Smooth muscle cell (in vitro differentiated cells): ENCODE data around the gene NACC1. TPM values are rescaled to one million over a fixed set of nuclear protein-coding genes. Genes with fewer than 3 reads are reported as not detected.
"Not testable (repeated sequence)": the region's sequence is repeated elsewhere in the genome, so short reads cannot be mapped to it uniquely, and the experiment has no call there.

Experiments
- DNase-seq: peaks from one replicate; lab custom pipeline; 2025; ENCODE audit not compliant: unreplicated experiment; lab: John Stamatoyannopoulos, UW
- H2AFZ ChIP-seq: fragments of 200-600 bp; sonication (generic); 2 replicates; pipeline ENCODE4 v1.6.0; 2016; ENCODE audit warnings: antibody characterized with exemption, low read depth, mild to moderate bottlenecking
- H3F3A ChIP-seq: fragments of 200-600 bp; sonication (generic); 2 replicates; pipeline ENCODE4 v1.6.0; 2017; ENCODE audit warnings: antibody characterized with exemption, low read depth
- H3K27ac ChIP-seq: fragments of 200-600 bp; sonication (generic); 2 replicates; pipeline ENCODE4 v1.5.1; 2016; ENCODE audit warnings: low read depth, mild to moderate bottlenecking
- H3K27me3 ChIP-seq: fragments of 200-600 bp; sonication (generic); 2 replicates; pipeline ENCODE4 v1.6.1; 2016; ENCODE audit warnings: low read depth, mild to moderate bottlenecking
- H3K36me3 ChIP-seq: fragments of 200-600 bp; sonication (generic); 2 replicates; pipeline ENCODE4 v1.5.1; 2016; ENCODE audit warnings: low read depth
- H3K4me1 ChIP-seq: fragments of 200-600 bp; sonication (generic); 2 replicates; pipeline ENCODE4 v1.5.1; 2016; ENCODE audit warnings: low read depth
- H3K4me2 ChIP-seq: fragments of 200-600 bp; sonication (generic); 2 replicates; pipeline ENCODE4 v1.6.0; 2016; ENCODE audit warnings: mild to moderate bottlenecking
- H3K4me3 ChIP-seq: fragments of 200-600 bp; sonication (generic); 2 replicates; pipeline ENCODE4 v1.5.1; 2016; ENCODE audit warnings: mild to moderate bottlenecking
- H3K79me2 ChIP-seq: fragments of 200-600 bp; sonication (generic); 2 replicates; pipeline ENCODE4 v1.6.0; 2016; ENCODE audit warnings: low read depth, mild to moderate bottlenecking
- H3K9ac ChIP-seq: fragments of 200-600 bp; sonication (generic); 2 replicates; pipeline ENCODE4 v1.6.0; 2016; ENCODE audit warnings: low read depth
- H3K9me3 ChIP-seq: fragments of 200-600 bp; sonication (generic); replicated peaks from 2 replicates; pipeline ENCODE4 v1.5.1; 2016; ENCODE audit warnings: low read depth
- H4K20me1 ChIP-seq: fragments of 200-600 bp; sonication (generic); 2 replicates; pipeline ENCODE4 v1.6.0; 2016; ENCODE audit warnings: low read depth
- CTCF ChIP-seq: fragments of 200-600 bp; sonication (generic); IDR thresholded peaks from 2 replicates; pipeline ENCODE4 v1.5.1; 2017; ENCODE audit warnings: borderline replicate concordance, mild to moderate bottlenecking, antibody characterized with exemption; ENCODE audit not compliant: insufficient read depth, poor library complexity, severe bottlenecking
- WGBS: methylation state at CpG from one replicate; pipeline ENCODE4 v1.1.7; 2016; ENCODE audit warnings: low lambda C conversion rate; 5-methylcytosine and 5-hydroxymethylcytosine counted together
- polyA plus RNA-seq: library from polyadenylated mRNA; unstranded; fragments of >200 nt; fragmentation: Nextera tagmentation; extraction: Ambion mirVana; gene quantifications from 2 replicates; pipeline ENCODE4 v1.2.1, GENCODE V29; 2016
- total RNA-seq: library from RNA; depleted of rRNA; stranded (reverse); fragments of >200 nt; gene quantifications from 2 replicates; pipeline ENCODE4 v1.2.3, GENCODE V29; 2014

Gene NACC1
- total and polyA plus RNA-seq, 2 experiments from 2014 or later = 9.9 to 44.6 TPM

DNA sequence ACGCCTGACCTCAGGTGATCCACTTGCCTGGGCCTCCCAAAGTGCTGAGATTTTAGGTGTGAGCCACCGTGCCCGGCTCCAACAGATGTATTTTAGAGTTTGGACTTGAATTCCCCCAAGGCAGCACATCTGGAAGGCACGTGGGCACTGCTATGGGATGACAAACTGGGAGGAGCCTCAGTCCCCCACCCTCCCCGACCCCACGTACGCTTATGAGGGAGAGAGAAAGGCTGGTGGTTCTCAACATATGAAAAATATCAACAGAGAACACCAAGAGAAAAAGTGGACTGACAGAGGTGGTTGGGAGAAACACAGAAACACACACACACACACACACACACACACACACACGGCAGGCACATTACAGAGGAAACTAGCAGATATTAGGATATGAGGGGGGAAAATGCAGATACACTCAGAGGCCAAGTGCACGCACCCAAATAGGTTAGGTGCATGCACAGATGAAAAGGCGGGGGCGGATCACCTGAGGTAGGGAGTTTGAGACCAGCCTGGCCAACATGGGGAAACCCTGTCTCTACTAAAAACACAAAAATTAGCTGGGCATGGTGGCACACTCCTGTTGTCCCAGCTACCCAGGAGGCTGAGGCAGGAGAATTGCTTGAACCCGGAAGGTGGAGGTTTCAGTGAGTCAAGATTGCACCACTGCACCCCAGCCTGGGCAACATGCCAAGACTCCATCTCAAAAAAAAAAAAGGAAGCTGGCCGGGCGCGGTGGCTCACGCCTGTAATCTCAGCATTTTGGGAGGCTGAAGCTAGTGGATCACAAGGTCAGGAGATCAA is 28.9 kb downstream of the NACC1 start:
- no peak overlapping the region for H3K4me3 ChIP-seq
- peaks cover 4% of the 10 kb centered on the region for H4K20me1 ChIP-seq
- H3K4me2 ChIP-seq = no peak overlapping the region
- no peak overlapping the region for H3K9ac ChIP-seq
- TF ChIP-seq CTCF = no peak
- 82% methylated on average over 13 of the region's 16 CpGs for WGBS
- no peaks in the 10 kb centered on the region for H3K79me2 ChIP-seq
- no peaks in the 10 kb centered on the region for H3K27me3 ChIP-seq
- no peak overlapping the region for H3K27ac ChIP-seq
- DNase-seq = no peak
- H3K36me3 ChIP-seq = no peaks in the 10 kb centered on the region
- no peaks in the 10 kb centered on the region for H3K9me3 ChIP-seq
- no peaks in the 10 kb centered on the region for H3F3A ChIP-seq
- no peak overlapping the region for H2AFZ ChIP-seq
- peaks cover 3% of the 10 kb centered on the region for H3K4me1 ChIP-seq

GRCh38 chr19:13149173-13149627 is 31.1 kb downstream of the NACC1 start:
- peak overlapping the region; percentile 93 for H3K4me2 ChIP-seq
- H2AFZ ChIP-seq, H3K27me3 ChIP-seq, H3K36me3 ChIP-seq, H3K4me1 ChIP-seq, DNase-seq, H3K9me3 ChIP-seq, H3K27ac ChIP-seq: not testable (repeated sequence)
- peaks cover 13% of the 10 kb centered on the region for H4K20me1 ChIP-seq
- WGBS = 50% methylated on average over 17 of the region's 17 CpGs
- peaks cover 12% of the 10 kb centered on the region for H3F3A ChIP-seq
- H3K9ac ChIP-seq = peak overlapping the region; percentile 95
- H3K79me2 ChIP-seq = peaks cover 12% of the 10 kb centered on the region
- peak overlapping the region; percentile 75 for H3K4me3 ChIP-seq

- Histone ChIP-seq H3K4me3 (peak overlapping the region; percentile 75), H3K9me3 (no peaks in the 10 kb centered on the region), H3K27ac (peak overlapping the region; percentile 91), H2AFZ (no peak overlapping the region), H3K79me2 (peaks cover 12% of the 10 kb centered on the region), H3K9ac (peak overlapping the region; percentile 95), H3K27me3 (no peaks in the 10 kb centered on the region), H4K20me1 (peaks cover 18% of the 10 kb centered on the region), H3K4me1 (peaks cover 3% of the 10 kb centered on the region), H3F3A (peaks cover 12% of the 10 kb centered on the region), H3K36me3 (no peaks in the 10 kb centered on the region), H3K4me2 (peak overlapping the region; percentile 93)
- peak; percentile 30 for DNase-seq
- WGBS = 2% methylated on average over 41 of the region's 46 CpGs
- no peak for TF ChIP-seq CTCF
Measured at GRCh38 chr19:13149628-13150186, 31.6 kb downstream of the NACC1 start.

- 2% methylated on average over 36 of the region's 51 CpGs for WGBS
- peak; percentile 36 for TF ChIP-seq CTCF
- peak; percentile 75 for DNase-seq
- Histone ChIP-seq H3K4me2 (peak within 1 kb of the TSS; percentile 93), H2AFZ (no peak within 1 kb of the TSS), H3K27ac (peak within 1 kb of the TSS; percentile 91), H4K20me1 (peaks cover 25% of the 10 kb centered on the region), H3K4me3 (peak within 1 kb of the TSS; percentile 75), H3F3A (peaks cover 17% of the 10 kb centered on the region), H3K9me3 (no peaks in the 10 kb centered on the region), H3K27me3 (no peaks in the 10 kb centered on the region), H3K4me1 (peaks cover 3% of the 10 kb centered on the region), H3K36me3 (no peaks in the 10 kb centered on the region), H3K79me2 (peaks cover 12% of the 10 kb centered on the region), H3K9ac (peak within 1 kb of the TSS; percentile 95)
Measured at GRCh38 chr19:13150187-13150930, 32.3 kb downstream of the NACC1 start, which contains the start of the genes IER2 and STX10. Gene IER2, plus strand, starts transcription at chr19:13150411. Its CDS starts 2,776 bp downstream, at chr19:13153187. Gene STX10, minus strand, starts transcription at chr19:13150375. Its CDS starts 202 bp downstream, at chr19:13150173.
